ENCODE results near the gene OSBPL9. TPM values are rescaled to one million over a fixed set of nuclear protein-coding genes. Genes with fewer than 3 reads are reported as not detected.

The OSBPL9 gene
- total RNA-seq, 5 donors from 2014 or later (not counting 1 experiment from before 2014, with no cell fraction given), result 39.8 to 50.7 (median 43.4) TPM

- Histone ChIP-seq H3K4me3 (ENCODE audit: control insufficient read depth in 1 of 2, extremely low read depth in 1 of 2, low read length in 1 of 2) (no peak overlapping the region), H3K27ac (ENCODE audit: low read length) (no peak overlapping the region), H3K9me3 (no peaks in the 10 kb centered on the region), H3K4me1 (ENCODE audit: control insufficient read depth in 1 of 2, extremely low read depth in 1 of 2, insufficient read depth in 2 of 2, low read length in 2 of 2) (no peaks in the 10 kb centered on the region), H3K27me3 (replicated peaks in 1 of 2; ENCODE audit: control insufficient read depth in 2 of 2, extremely low read depth in 1 of 2, insufficient read depth in 2 of 2, low read length in 1 of 2) (no peaks in the 10 kb centered on the region), H3K36me3 (ENCODE audit: control insufficient read depth in 2 of 2, extremely low read depth in 1 of 2, insufficient read depth in 1 of 2, low read length in 1 of 2) (no peaks in the 10 kb centered on the region)
- ATAC-seq (replicated peaks in 1 of 4) (no peak), DNase-seq (no peak)
- H3K9me3 Mint-ChIP-seq, result no peaks in the 10 kb centered on the region
- H3K4me1 Mint-ChIP-seq, result peaks cover 6 to 11% (median 8%) of the 10 kb centered on the region in 3 donors
- ChIA-PET POLR2A (no interaction called here), CTCF (no interaction called here)
- peaks cover 3% of the 10 kb centered on the region for H3K36me3 Mint-ChIP-seq
- H3K27me3 Mint-ChIP-seq, result no peaks in the 10 kb centered on the region
- H3K27ac Mint-ChIP-seq, result no peak overlapping the region
- WGBS (ENCODE audit: insufficient coverage), result 86% methylated on average over 15 of the region's 15 CpGs
- H3K4me3 Mint-ChIP-seq, result no peak overlapping the region
Measured at GRCh38 chr1:51708911-51709760, 92.2 kb downstream of the OSBPL9 start.

- ATAC-seq (replicated peaks in 1 of 4), result no peak
- H3K27ac Mint-ChIP-seq, result no peak overlapping the region
- H3K27me3 ChIP-seq (replicated peaks in 1 of 2; ENCODE audit: control insufficient read depth in 2 of 2, extremely low read depth in 1 of 2, insufficient read depth in 2 of 2, low read length in 1 of 2), result no peaks in the 10 kb centered on the region
- POLR2A ChIA-PET, result no interaction called here
- no peak overlapping the region for H3K27ac ChIP-seq (ENCODE audit: low read length)
- no peak for DNase-seq
- H3K9me3 Mint-ChIP-seq, result no peaks in the 10 kb centered on the region
- no peak overlapping the region for H3K4me3 Mint-ChIP-seq
- no peaks in the 10 kb centered on the region for H3K36me3 ChIP-seq (ENCODE audit: control insufficient read depth in 2 of 2, extremely low read depth in 1 of 2, insufficient read depth in 1 of 2, low read length in 1 of 2)
- no peaks in the 10 kb centered on the region for H3K9me3 ChIP-seq
- 100% methylated on average over 1 of the region's 2 CpGs for WGBS (ENCODE audit: insufficient coverage)
- H3K4me3 ChIP-seq (ENCODE audit: control insufficient read depth in 1 of 2, extremely low read depth in 1 of 2, low read length in 1 of 2), result no peak overlapping the region
- no peaks in the 10 kb centered on the region for H3K27me3 Mint-ChIP-seq
- CTCF ChIA-PET, result no interaction called here
- H3K36me3 Mint-ChIP-seq, result peaks cover 7% of the 10 kb centered on the region
- H3K4me1 Mint-ChIP-seq, result peaks cover 3 to 11% (median 6%) of the 10 kb centered on the region in 3 donors
- H3K4me1 ChIP-seq (ENCODE audit: control insufficient read depth in 1 of 2, extremely low read depth in 1 of 2, insufficient read depth in 2 of 2, low read length in 2 of 2), result no peaks in the 10 kb centered on the region
Measured at GRCh38 chr1:51709951-51710350, 93.1 kb downstream of the OSBPL9 start.

- WGBS (ENCODE audit: insufficient coverage), result no CpG with 5 or more reads among the region's 1 CpG
- peaks cover 26% of the 10 kb centered on the region for H3K36me3 Mint-ChIP-seq
- ChIA-PET CTCF (no interaction called here), POLR2A (no interaction called here)
- Histone ChIP-seq H3K9me3 (no peaks in the 10 kb centered on the region), H3K27ac (ENCODE audit: low read length) (no peak overlapping the region), H3K27me3 (replicated peaks in 1 of 2; ENCODE audit: control insufficient read depth in 2 of 2, extremely low read depth in 1 of 2, insufficient read depth in 2 of 2, low read length in 1 of 2) (no peaks in the 10 kb centered on the region), H3K4me1 (ENCODE audit: control insufficient read depth in 1 of 2, extremely low read depth in 1 of 2, insufficient read depth in 2 of 2, low read length in 2 of 2) (no peaks in the 10 kb centered on the region), H3K36me3 (ENCODE audit: control insufficient read depth in 2 of 2, extremely low read depth in 1 of 2, insufficient read depth in 1 of 2, low read length in 1 of 2) (no peaks in the 10 kb centered on the region), H3K4me3 (ENCODE audit: control insufficient read depth in 1 of 2, extremely low read depth in 1 of 2, low read length in 1 of 2) (no peak overlapping the region)
- DNase-seq, result no peak
- no peaks in the 10 kb centered on the region for H3K9me3 Mint-ChIP-seq
- H3K27ac Mint-ChIP-seq, result no peak overlapping the region
- ATAC-seq (replicated peaks in 1 of 4), result no peak
- no peak overlapping the region for H3K4me3 Mint-ChIP-seq
- no peaks in the 10 kb centered on the region for H3K27me3 Mint-ChIP-seq
- H3K4me1 Mint-ChIP-seq, result peaks cover 0 to 2% (median 0%) of the 10 kb centered on the region in 3 donors
Measured at GRCh38 chr1:51712590-51712989, 95.7 kb downstream of the OSBPL9 start.

- no peak for DNase-seq
- no peaks in the 10 kb centered on the region for H3K27me3 ChIP-seq (replicated peaks in 1 of 2; ENCODE audit: control insufficient read depth in 2 of 2, extremely low read depth in 1 of 2, insufficient read depth in 2 of 2, low read length in 1 of 2)
- CTCF ChIA-PET, result interaction anchor here in 1 of 2 donors (0.6 kb wide), 1 partner anchor 57 kb away, joined by 3 read pairs; no protein-coding TSS in a partner anchor
- WGBS (ENCODE audit: insufficient coverage), result 100% methylated on average over 2 of the region's 8 CpGs
- H3K27ac ChIP-seq (ENCODE audit: low read length), result no peak overlapping the region
- H3K4me1 ChIP-seq (ENCODE audit: control insufficient read depth in 1 of 2, extremely low read depth in 1 of 2, insufficient read depth in 2 of 2, low read length in 2 of 2), result no peaks in the 10 kb centered on the region
- ATAC-seq (replicated peaks in 1 of 4), result no peak
- Mint-ChIP-seq H3K27me3 (no peaks in the 10 kb centered on the region), H3K9me3 (no peaks in the 10 kb centered on the region), H3K27ac (no peak overlapping the region), H3K4me1 (peaks cover 8 to 10% (median 8%) of the 10 kb centered on the region in 3 donors), H3K36me3 (peaks cover 35% of the 10 kb centered on the region), H3K4me3 (no peak overlapping the region)
- no peak overlapping the region for H3K4me3 ChIP-seq (ENCODE audit: control insufficient read depth in 1 of 2, extremely low read depth in 1 of 2, low read length in 1 of 2)
- no peaks in the 10 kb centered on the region for H3K9me3 ChIP-seq
- POLR2A ChIA-PET, result no interaction called here
- H3K36me3 ChIP-seq (ENCODE audit: control insufficient read depth in 2 of 2, extremely low read depth in 1 of 2, insufficient read depth in 1 of 2, low read length in 1 of 2), result no peaks in the 10 kb centered on the region
Measured at GRCh38 chr1:51714374-51715019, 97.6 kb downstream of the OSBPL9 start.

GRCh38 chr1:51715369-51715768 is 98.5 kb downstream of the OSBPL9 start:
- Histone ChIP-seq H3K27ac (ENCODE audit: low read length) (no peak overlapping the region), H3K4me3 (ENCODE audit: control insufficient read depth in 1 of 2, extremely low read depth in 1 of 2, low read length in 1 of 2) (no peak overlapping the region), H3K36me3 (ENCODE audit: control insufficient read depth in 2 of 2, extremely low read depth in 1 of 2, insufficient read depth in 1 of 2, low read length in 1 of 2) (no peaks in the 10 kb centered on the region), H3K9me3 (no peaks in the 10 kb centered on the region), H3K4me1 (ENCODE audit: control insufficient read depth in 1 of 2, extremely low read depth in 1 of 2, insufficient read depth in 2 of 2, low read length in 2 of 2) (no peaks in the 10 kb centered on the region), H3K27me3 (replicated peaks in 1 of 2; ENCODE audit: control insufficient read depth in 2 of 2, extremely low read depth in 1 of 2, insufficient read depth in 2 of 2, low read length in 1 of 2) (no peaks in the 10 kb centered on the region)
- DNase-seq (no peak), ATAC-seq (replicated peaks in 1 of 4) (no peak)
- POLR2A ChIA-PET, result interaction anchor here in 1 of 2 donors (1.1 kb wide), 1 partner anchor 67 kb away, joined by 3 read pairs; no protein-coding TSS in a partner anchor
- Mint-ChIP-seq H3K4me3 (no peak overlapping the region), H3K27ac (no peak overlapping the region), H3K27me3 (no peaks in the 10 kb centered on the region), H3K36me3 (peaks cover 39% of the 10 kb centered on the region), H3K4me1 (peaks cover 8 to 10% (median 8%) of the 10 kb centered on the region in 3 donors), H3K9me3 (no peaks in the 10 kb centered on the region)
- WGBS (ENCODE audit: insufficient coverage), result no CpG with 5 or more reads among the region's 4 CpGs
- CTCF ChIA-PET, result interaction anchor here in 1 of 2 donors (0.6 kb wide), 1 partner anchor 57 kb away, joined by 3 read pairs; no protein-coding TSS in a partner anchor

GRCh38 chr1:51716746-51717145 is 99.9 kb downstream of the OSBPL9 start:
- ChIA-PET CTCF (no interaction called here), POLR2A (no interaction called here)
- no peaks in the 10 kb centered on the region for H3K4me1 ChIP-seq (ENCODE audit: control insufficient read depth in 1 of 2, extremely low read depth in 1 of 2, insufficient read depth in 2 of 2, low read length in 2 of 2)
- H3K4me1 Mint-ChIP-seq, result peaks cover 8 to 12% (median 8%) of the 10 kb centered on the region in 3 donors
- H3K27ac Mint-ChIP-seq, result no peak overlapping the region
- H3K4me3 Mint-ChIP-seq, result no peak overlapping the region
- no peaks in the 10 kb centered on the region for H3K27me3 Mint-ChIP-seq
- WGBS (ENCODE audit: insufficient coverage), result no CpG with 5 or more reads among the region's 3 CpGs
- H3K27ac ChIP-seq (ENCODE audit: low read length), result no peak overlapping the region
- ATAC-seq (replicated peaks in 1 of 4) (no peak), DNase-seq (no peak)
- H3K27me3 ChIP-seq (replicated peaks in 1 of 2; ENCODE audit: control insufficient read depth in 2 of 2, extremely low read depth in 1 of 2, insufficient read depth in 2 of 2, low read length in 1 of 2), result no peaks in the 10 kb centered on the region
- H3K36me3 Mint-ChIP-seq, result peaks cover 39% of the 10 kb centered on the region
- H3K36me3 ChIP-seq (ENCODE audit: control insufficient read depth in 2 of 2, extremely low read depth in 1 of 2, insufficient read depth in 1 of 2, low read length in 1 of 2), result no peaks in the 10 kb centered on the region
- H3K4me3 ChIP-seq (ENCODE audit: control insufficient read depth in 1 of 2, extremely low read depth in 1 of 2, low read length in 1 of 2), result no peak overlapping the region
- H3K9me3 Mint-ChIP-seq, result no peaks in the 10 kb centered on the region
- no peaks in the 10 kb centered on the region for H3K9me3 ChIP-seq
